Progenitor cell of endocrine pancreas (in vitro differentiated cells): ENCODE data around the gene DEUP1. TPM values are rescaled to one million over a fixed set of nuclear protein-coding genes. Genes with fewer than 3 reads are reported as not detected.

Experiments
- DNase-seq: peaks from one replicate; pipeline ENCODE4 v3.0.0; 2021; ENCODE audit warnings: low spot score; ENCODE audit not compliant: unreplicated experiment
- H3K27ac Mint-ChIP-seq: 2 replicates; pipeline ENCODE4 v1.8.0; 2021; ENCODE audit warnings: mild to moderate bottlenecking, moderate library complexity, mixed read lengths
- H3K27me3 Mint-ChIP-seq: 2 replicates; pipeline ENCODE4 v1.8.0; 2021; ENCODE audit warnings: mixed read lengths
- H3K36me3 Mint-ChIP-seq: 2 replicates; pipeline ENCODE4 v1.8.0; 2022; ENCODE audit warnings: mixed read lengths; ENCODE audit not compliant: insufficient read depth
- H3K4me1 Mint-ChIP-seq: 2 replicates; pipeline ENCODE4 v1.8.0; 2021; ENCODE audit warnings: low read depth, mixed read lengths
- H3K4me3 Mint-ChIP-seq: 2 replicates; pipeline ENCODE4 v1.8.0; 2021; ENCODE audit warnings: low read depth, mild to moderate bottlenecking, moderate library complexity, mixed read lengths
- H3K9me3 Mint-ChIP-seq: 2 replicates; pipeline ENCODE4 v1.8.0; 2021; ENCODE audit warnings: low read depth, mixed read lengths
- CTCF ChIP-seq: fragments of 200-600 bp; sonication (generic); IDR thresholded peaks from one replicate; pipeline ENCODE4 v1.5.0; 2021; ENCODE audit warnings: antibody characterized with exemption, mild to moderate bottlenecking; ENCODE audit not compliant: unreplicated experiment
- total RNA-seq: library from RNA; stranded (reverse); gene quantifications from 2 replicates; pipeline ENCODE4 v1.2.1, GENCODE V29; 2021

DEUP1 gene
- total RNA-seq, 1 donor from 2014 or later: 1.7 TPM

DNA sequence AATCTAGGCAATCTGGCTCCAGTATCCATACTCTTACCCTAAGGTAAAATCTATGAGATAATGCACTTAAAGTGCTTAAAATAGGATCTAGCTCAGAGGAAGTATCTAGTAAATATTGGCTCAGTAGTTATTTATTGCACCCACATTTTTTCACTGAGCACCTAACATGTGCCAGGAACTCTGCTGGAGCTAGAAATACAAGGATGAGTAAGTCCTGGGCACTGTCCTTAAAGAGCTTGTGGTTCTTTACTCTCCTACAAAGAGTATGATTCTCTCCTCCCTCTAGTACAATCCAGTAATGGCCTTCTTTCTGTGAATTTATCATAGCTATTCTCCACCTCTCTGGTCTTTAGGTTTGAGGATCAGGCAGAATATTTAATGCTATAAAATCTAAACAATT lies 59.2 kb downstream of the DEUP1 start:
- Mint-ChIP-seq H3K27me3 (no peaks in the 10 kb centered on the region), H3K27ac (no peak overlapping the region), H3K36me3 (no peaks in the 10 kb centered on the region), H3K4me3 (no peak overlapping the region), H3K4me1 (peaks cover 2% of the 10 kb centered on the region), H3K9me3 (no peaks in the 10 kb centered on the region)
- DNase-seq: no peak
- no peak for TF ChIP-seq CTCF

GRCh38 chr11:93392867-93393266 lies 62.3 kb downstream of the DEUP1 start:
- no peak for DNase-seq
- H3K4me3 Mint-ChIP-seq: no peak overlapping the region
- no peaks in the 10 kb centered on the region for H3K9me3 Mint-ChIP-seq
- peaks cover 2% of the 10 kb centered on the region for H3K4me1 Mint-ChIP-seq
- no peak overlapping the region for H3K27ac Mint-ChIP-seq
- no peaks in the 10 kb centered on the region for H3K27me3 Mint-ChIP-seq
- no peaks in the 10 kb centered on the region for H3K36me3 Mint-ChIP-seq
- no peak for TF ChIP-seq CTCF

DNA sequence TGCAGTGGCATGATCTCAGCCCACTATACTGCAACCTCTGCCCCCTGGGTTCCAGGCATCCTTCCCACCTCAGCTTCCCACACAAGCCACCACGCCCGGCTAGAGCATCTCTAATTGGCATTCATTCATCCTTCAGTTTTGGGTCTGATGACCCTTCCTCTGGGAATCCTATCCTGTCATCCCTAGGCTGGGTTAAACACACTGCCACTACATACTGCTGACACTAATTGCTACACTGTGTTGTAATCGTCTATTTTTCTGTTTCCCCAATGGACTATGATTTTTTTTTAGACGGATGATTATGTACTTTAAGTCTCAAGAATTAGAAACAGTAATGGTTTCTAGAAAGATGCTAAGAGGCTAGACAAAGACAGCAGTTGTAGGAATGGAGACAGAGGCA lies 62.8 kb downstream of the DEUP1 start:
- H3K4me3 Mint-ChIP-seq: no peak overlapping the region
- no peak for DNase-seq
- H3K9me3 Mint-ChIP-seq: no peaks in the 10 kb centered on the region
- no peaks in the 10 kb centered on the region for H3K36me3 Mint-ChIP-seq
- no peak overlapping the region for H3K27ac Mint-ChIP-seq
- H3K4me1 Mint-ChIP-seq: peaks cover 2% of the 10 kb centered on the region
- no peak for TF ChIP-seq CTCF
- no peaks in the 10 kb centered on the region for H3K27me3 Mint-ChIP-seq

- H3K9me3 Mint-ChIP-seq: no peaks in the 10 kb centered on the region
- no peak for TF ChIP-seq CTCF
- H3K4me3 Mint-ChIP-seq: no peak overlapping the region
- H3K27me3 Mint-ChIP-seq: no peaks in the 10 kb centered on the region
- no peak overlapping the region for H3K27ac Mint-ChIP-seq
- H3K36me3 Mint-ChIP-seq: no peaks in the 10 kb centered on the region
- peaks cover 2% of the 10 kb centered on the region for H3K4me1 Mint-ChIP-seq
- no peak for DNase-seq
Observed at GRCh38 chr11:93394488-93394887, 63.9 kb downstream of the DEUP1 start.

- Mint-ChIP-seq H3K27me3 (no peaks in the 10 kb centered on the region), H3K27ac (no peak overlapping the region), H3K4me1 (peaks cover 2% of the 10 kb centered on the region), H3K36me3 (no peaks in the 10 kb centered on the region), H3K4me3 (no peak overlapping the region), H3K9me3 (peaks cover 2% of the 10 kb centered on the region)
- DNase-seq: no peak
- no peak for TF ChIP-seq CTCF
Observed at GRCh38 chr11:93396316-93396715, 65.8 kb downstream of the DEUP1 start.
